ENCODE results near the gene ATG5. TPM values are rescaled to one million over a fixed set of nuclear protein-coding genes. Genes with fewer than 3 reads are reported as not detected.

The ATG5 gene
- total RNA-seq, 4 donors from 2014 or later, result 25.3 to 47.8 (median 35.2) TPM

DNA sequence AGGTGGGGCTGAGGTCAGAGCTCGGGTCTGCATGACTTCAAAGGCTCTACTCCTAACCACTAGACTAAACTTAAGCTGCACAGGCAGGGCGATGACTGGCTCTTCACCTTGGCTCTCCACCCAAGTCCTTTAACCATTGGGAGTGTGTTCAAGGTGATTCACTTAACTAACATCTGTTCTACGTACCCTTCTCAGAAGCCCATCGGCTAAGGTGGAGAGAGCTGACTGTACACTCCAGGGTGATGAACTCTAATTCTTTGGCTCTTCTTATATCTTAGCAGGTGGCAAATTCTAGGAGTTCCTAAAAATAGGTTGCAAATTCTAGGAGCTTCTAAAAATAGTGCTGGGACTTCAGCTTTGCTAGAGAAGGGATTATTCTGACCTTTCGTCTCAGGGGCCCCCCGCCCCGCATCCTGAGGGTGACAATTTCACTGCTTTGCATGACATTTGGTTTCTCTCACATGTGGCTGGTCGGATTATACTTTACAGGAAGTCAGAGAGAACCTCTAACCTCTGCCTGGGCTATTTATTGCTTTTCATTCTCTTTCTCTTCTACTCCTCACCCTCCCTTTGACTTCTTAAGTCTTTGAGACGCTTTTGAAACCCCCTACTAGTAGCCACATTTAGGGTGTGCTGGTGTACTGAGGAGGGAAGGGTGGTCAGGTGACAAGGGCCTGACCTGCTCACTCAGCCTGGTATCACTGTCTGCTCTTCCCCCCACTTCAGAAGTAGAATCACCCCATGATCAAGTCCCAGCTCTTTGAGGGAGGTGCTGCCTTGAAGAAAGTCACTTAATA, 183.9 kb downstream of the ATG5 start:
- intact Hi-C loops (cut with DNase I), result no loop called here
- no peak for DNase-seq (ENCODE audit: extremely low spot score)
- Histone ChIP-seq H3K9me3 (no peaks in the 10 kb centered on the region), H3K4me3 (no peak overlapping the region), H3K36me3 (no peaks in the 10 kb centered on the region), H3K4me1 (no peaks in the 10 kb centered on the region), H3K27ac (replicated peaks in 1 of 4) (no peak overlapping the region), H3K27me3 (peaks cover 0 to 4% (median 0%) of the 10 kb centered on the region in 4 donors)
- TF ChIP-seq EP300 (IDR thresholded peaks at IDR 0.05), result no peak
- TF ChIP-seq, protein P1, sequence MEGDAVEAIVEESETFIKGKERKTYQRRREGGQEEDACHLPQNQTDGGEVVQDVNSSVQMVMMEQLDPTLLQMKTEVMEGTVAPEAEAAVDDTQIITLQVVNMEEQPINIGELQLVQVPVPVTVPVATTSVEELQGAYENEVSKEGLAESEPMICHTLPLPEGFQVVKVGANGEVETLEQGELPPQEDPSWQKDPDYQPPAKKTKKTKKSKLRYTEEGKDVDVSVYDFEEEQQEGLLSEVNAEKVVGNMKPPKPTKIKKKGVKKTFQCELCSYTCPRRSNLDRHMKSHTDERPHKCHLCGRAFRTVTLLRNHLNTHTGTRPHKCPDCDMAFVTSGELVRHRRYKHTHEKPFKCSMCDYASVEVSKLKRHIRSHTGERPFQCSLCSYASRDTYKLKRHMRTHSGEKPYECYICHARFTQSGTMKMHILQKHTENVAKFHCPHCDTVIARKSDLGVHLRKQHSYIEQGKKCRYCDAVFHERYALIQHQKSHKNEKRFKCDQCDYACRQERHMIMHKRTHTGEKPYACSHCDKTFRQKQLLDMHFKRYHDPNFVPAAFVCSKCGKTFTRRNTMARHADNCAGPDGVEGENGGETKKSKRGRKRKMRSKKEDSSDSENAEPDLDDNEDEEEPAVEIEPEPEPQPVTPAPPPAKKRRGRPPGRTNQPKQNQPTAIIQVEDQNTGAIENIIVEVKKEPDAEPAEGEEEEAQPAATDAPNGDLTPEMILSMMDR (IDR thresholded peaks at IDR 0.05), result no peak
- no peak for TF ChIP-seq POLR2A (IDR thresholded peaks at IDR 0.05; ENCODE audit: low read depth)
- no peak for TF ChIP-seq POLR2AphosphoS5 (IDR thresholded peaks at IDR 0.05)
- WGBS, result 73% methylated on average over 9 of the region's 9 CpGs

DNA sequence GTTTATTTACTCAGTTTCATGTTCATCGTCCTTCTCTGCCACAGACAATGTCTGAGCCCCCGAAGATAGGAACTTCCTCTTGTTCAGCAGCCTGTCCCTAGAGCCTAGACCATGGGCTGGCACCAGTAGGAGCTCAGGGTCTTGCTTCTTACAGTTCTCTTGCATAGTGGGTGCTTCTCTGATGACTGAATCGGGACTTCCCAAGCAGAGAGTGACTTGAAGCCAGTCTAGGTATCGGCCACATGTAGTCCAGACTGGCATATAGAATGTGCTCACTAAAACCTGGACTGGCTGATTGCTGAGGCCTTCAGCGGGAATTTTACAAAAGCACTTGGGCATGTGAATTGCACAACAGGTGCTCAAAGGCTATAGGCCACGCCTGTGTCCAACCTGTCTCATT, 187.4 kb downstream of the ATG5 start:
- TF ChIP-seq POLR2A (IDR thresholded peaks at IDR 0.05; ENCODE audit: low read depth) (no peak), EP300 (IDR thresholded peaks at IDR 0.05) (no peak), POLR2AphosphoS5 (IDR thresholded peaks at IDR 0.05) (no peak)
- TF ChIP-seq, protein P1 (IDR thresholded peaks at IDR 0.05), result no peak
- no peaks in the 10 kb centered on the region for H3K9me3 ChIP-seq
- no peak for DNase-seq (ENCODE audit: extremely low spot score)
- H3K4me3 ChIP-seq, result no peak overlapping the region
- intact Hi-C loops (cut with DNase I), result no loop called here
- 67% methylated on average over 4 of the region's 6 CpGs for WGBS
- no peaks in the 10 kb centered on the region for H3K27me3 ChIP-seq
- H3K27ac ChIP-seq (replicated peaks in 1 of 4), result no peak overlapping the region
- no peaks in the 10 kb centered on the region for H3K4me1 ChIP-seq
- no peaks in the 10 kb centered on the region for H3K36me3 ChIP-seq

DNA sequence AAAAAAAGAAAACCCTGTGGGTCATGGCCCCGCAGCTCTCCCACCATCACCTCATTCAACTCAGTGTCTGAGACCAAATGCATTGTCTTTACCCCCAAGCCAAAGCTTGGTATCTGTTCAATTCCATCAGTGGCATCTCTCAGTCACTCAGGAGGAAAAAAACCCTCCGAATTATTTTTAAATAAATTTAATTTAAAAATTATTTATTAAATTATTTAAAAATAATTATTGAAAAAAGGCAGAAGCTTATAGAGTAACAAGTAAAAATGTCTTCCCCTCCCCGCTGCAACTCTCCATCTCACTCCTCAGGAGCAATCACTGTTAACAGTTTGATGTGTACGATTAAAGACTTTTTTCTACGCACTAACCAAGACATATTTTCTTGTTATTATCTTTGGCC, 188.7 kb downstream of the ATG5 start:
- Histone ChIP-seq H3K9me3 (no peaks in the 10 kb centered on the region), H3K27me3 (no peaks in the 10 kb centered on the region), H3K4me1 (no peaks in the 10 kb centered on the region), H3K36me3 (no peaks in the 10 kb centered on the region), H3K4me3 (no peak overlapping the region), H3K27ac (replicated peaks in 1 of 4) (no peak overlapping the region)
- intact Hi-C loops (cut with DNase I), result no loop called here
- no peak for DNase-seq (ENCODE audit: extremely low spot score)
- TF ChIP-seq, protein P1 (IDR thresholded peaks at IDR 0.05), result no peak
- TF ChIP-seq POLR2AphosphoS5 (IDR thresholded peaks at IDR 0.05), result no peak
- TF ChIP-seq POLR2A (IDR thresholded peaks at IDR 0.05; ENCODE audit: low read depth), result no peak
- no peak for TF ChIP-seq EP300 (IDR thresholded peaks at IDR 0.05)
- 93% methylated on average over 5 of the region's 5 CpGs for WGBS

DNA sequence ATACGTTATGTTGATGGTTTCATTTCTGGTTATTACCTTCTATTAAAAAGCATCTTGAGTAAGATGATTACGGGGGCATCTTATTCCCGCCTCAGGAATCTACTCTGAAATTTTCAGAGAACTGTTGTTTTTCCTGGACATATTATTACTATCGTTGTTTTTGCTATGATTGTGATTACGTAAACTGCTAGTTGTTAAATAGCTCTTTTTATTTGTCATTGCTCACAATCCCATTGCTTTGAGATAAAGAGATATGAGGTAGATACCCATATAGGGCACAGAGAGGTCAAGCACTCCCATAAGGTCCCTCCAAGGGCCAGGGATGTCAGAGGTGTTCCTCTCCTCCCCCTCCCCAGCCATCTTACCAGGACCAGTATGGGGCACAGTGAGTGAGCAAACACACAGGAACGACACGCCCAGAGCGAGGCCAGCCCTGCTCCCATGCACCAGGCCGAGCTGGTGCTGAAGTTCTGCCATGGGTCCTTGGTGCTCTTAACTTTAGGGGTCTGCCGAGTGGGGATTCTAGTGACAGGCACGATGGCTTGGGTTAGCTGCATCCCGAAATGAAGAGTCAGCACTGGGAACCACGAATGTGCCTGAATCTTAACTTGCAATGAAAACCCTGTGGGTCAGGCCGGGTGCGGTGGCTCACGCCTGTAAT, 189.5 kb downstream of the ATG5 start:
- DNase-seq (ENCODE audit: extremely low spot score), result no peak
- H3K4me3 ChIP-seq, result no peak overlapping the region
- no peaks in the 10 kb centered on the region for H3K36me3 ChIP-seq
- no peaks in the 10 kb centered on the region for H3K4me1 ChIP-seq
- intact Hi-C loops (cut with DNase I), result no loop called here
- H3K9me3 ChIP-seq, result no peaks in the 10 kb centered on the region
- no peak overlapping the region for H3K27ac ChIP-seq (replicated peaks in 1 of 4)
- WGBS, result 90% methylated on average over 16 of the region's 16 CpGs
- no peaks in the 10 kb centered on the region for H3K27me3 ChIP-seq
- TF ChIP-seq POLR2AphosphoS5 (IDR thresholded peaks at IDR 0.05) (no peak), POLR2A (IDR thresholded peaks at IDR 0.05; ENCODE audit: low read depth) (no peak), EP300 (IDR thresholded peaks at IDR 0.05) (no peak)
- TF ChIP-seq, protein P1 (IDR thresholded peaks at IDR 0.05), result no peak
